GM12878 (cell line): Measurements from ENCODE around the gene NAA38. TPM values are rescaled to one million over a fixed set of nuclear protein-coding genes. Genes with fewer than 3 reads are reported as not detected.
A peak's percentile ranks its signal among the peaks of the same experiment; 100 is the strongest.

ENCODE experiments used
- ATAC-seq: fragments of 200-7000 bp; cut with Tn5 transposase; 3 replicates; pipeline ENCODE4 v1.9.1; 2020; ENCODE audit warnings: mild to moderate bottlenecking, moderate library complexity
- BruUV-seq: library from RNA; stranded (reverse); fragments of 400-500 nt; replicated peaks from 2 replicates; lab custom pipeline; 2021; lab: Mats Ljungman, UMichigan
- CTCF ChIA-PET: fragments of 300-600 bp; sonication (Branson Sonifier 250); formaldehyde crosslinking; extraction: SDS; loops from one replicate; lab custom pipeline; 2021; ENCODE audit warnings: inconsistent platforms; lab: Yijun Ruan, JAX
- POLR2A ChIA-PET: fragments of 350-600 bp; formaldehyde crosslinking; extraction: SDS; loops from one replicate; lab custom pipeline; 2021; ENCODE audit warnings: inconsistent platforms; lab: Charles Lee
- RAD21 ChIA-PET: fragments of 300-600 bp; sonication (Branson Sonifier 250); formaldehyde crosslinking; loops from one replicate; lab custom pipeline; 2023; ENCODE audit warnings: antibody characterized with exemption; ENCODE audit not compliant: unreplicated experiment; lab: Charles Lee
- SMC1A ChIA-PET: fragments of 300-600 bp; sonication (Branson Sonifier 250); formaldehyde crosslinking; loops from one replicate; lab custom pipeline; 2023; ENCODE audit not compliant: unreplicated experiment, uncharacterized antibody; lab: Charles Lee
- DNase-seq: peaks from one replicate; pipeline ENCODE4 v3.0.0-alpha.2; 2011; ENCODE audit warnings: low read depth, low spot score
- FAIRE-seq: peaks from 3 replicates; lab custom pipeline; 2011; peaks lifted over from hg19 to GRCh38; lab: Jason Lieb, UNC
- H2AFZ ChIP-seq: 2 replicates; pipeline ENCODE4 v1.6.0; 2011; ENCODE audit warnings: low read depth, low read length, control low read depth; ENCODE audit not compliant: control insufficient read depth
- H3K27ac ChIP-seq: 2 replicates; pipeline ENCODE4 v1.5.1; 2011; ENCODE audit warnings: control low read depth; ENCODE audit not compliant: control insufficient read depth, insufficient read depth
- H3K27me3 ChIP-seq, 2 experiments: replicated peaks in 1 of 2; 2 replicates each; pipeline versions ENCODE4 v1.6.0 to v1.6.1; 2011; ENCODE audit warnings: low read length in 1 of 2; ENCODE audit not compliant: control insufficient read depth in 2 of 2, insufficient read depth in 2 of 2
- H3K36me3 ChIP-seq, 2 experiments: 2 replicates each; pipeline ENCODE4 v1.5.1; 2011; ENCODE audit warnings: low read length in 1 of 2; ENCODE audit not compliant: control insufficient read depth in 2 of 2, insufficient read depth in 2 of 2
- H3K4me1 ChIP-seq: 2 replicates; pipeline ENCODE4 v1.6.1; 2011; ENCODE audit warnings: mild to moderate bottlenecking, low read length, moderate library complexity, mixed read lengths; ENCODE audit not compliant: control insufficient read depth, insufficient read depth
- H3K4me2 ChIP-seq: 2 replicates; pipeline ENCODE4 v1.6.0; 2011; ENCODE audit warnings: control low read depth; ENCODE audit not compliant: control insufficient read depth, insufficient read depth
- H3K4me3 ChIP-seq: fragments of 200-600 bp; sonication (generic); 2 replicates; pipeline ENCODE4 v1.5.1; 2016
- H3K79me2 ChIP-seq: 2 replicates; pipeline ENCODE4 v1.6.0; 2011; ENCODE audit warnings: low read length; ENCODE audit not compliant: control insufficient read depth, insufficient read depth
- H3K9ac ChIP-seq: 2 replicates; pipeline ENCODE4 v1.8.0; 2011; ENCODE audit warnings: low read length, control low read depth, mixed read lengths; ENCODE audit not compliant: control insufficient read depth, insufficient read depth
- H3K9me3 ChIP-seq: replicated peaks from 3 replicates; pipeline ENCODE4 v1.5.1; 2011; ENCODE audit warnings: mild to moderate bottlenecking, low read length; ENCODE audit not compliant: control insufficient read depth, insufficient read depth
- H4K20me1 ChIP-seq: 2 replicates; pipeline ENCODE4 v1.6.0; 2011; ENCODE audit not compliant: control insufficient read depth, insufficient read depth
- POLR2A ChIP-seq: IDR thresholded peaks from 2 replicates; pipeline ENCODE4 v1.6.1; 2011; ENCODE audit warnings: low read depth, mild to moderate bottlenecking, low read length
- YY1 ChIP-seq: IDR thresholded peaks from 2 replicates; pipeline ENCODE4 v1.6.1; 2011; ENCODE audit warnings: low read depth, mild to moderate bottlenecking, low read length
- ZBTB40 ChIP-seq: fragments of 450-650 bp; IDR thresholded peaks from 2 replicates; pipeline ENCODE4 v1.6.1; 2016; ENCODE audit warnings: mild to moderate bottlenecking, moderate library complexity, borderline replicate concordance
- ZNF207 ChIP-seq: fragments of 450-650 bp; IDR thresholded peaks from 2 replicates; pipeline ENCODE4 v1.6.1; 2014; ENCODE audit warnings: antibody characterized with exemption, mild to moderate bottlenecking, borderline replicate concordance
- WGBS: methylation state at CpG from one replicate; pipeline ENCODE4 v1.1.6; 2016; ENCODE audit warnings: low lambda C conversion rate; ENCODE audit not compliant: insufficient replicate concordance, insufficient coverage; ENCODE audit errors: missing lambda C conversion rate; 5-methylcytosine and 5-hydroxymethylcytosine counted together
- in situ Hi-C: fragments of 300-500 bp; cut with MboI; formaldehyde crosslinking; loops from 9 replicates; pipeline ENCODE4 v1.14.3; 2018; ENCODE audit warnings: mixed read lengths
- intact Hi-C: fragments of 100-400 bp; cut with micrococcal nuclease; formaldehyde crosslinking; loops from one replicate; pipeline ENCODE4 v1.14.2; 2022; ENCODE audit not compliant: unreplicated experiment
- polyA plus RNA-seq, 11 experiments: library from polyadenylated mRNA; depleted of rRNA in 4 of 11; unstranded in 6 of 11; stranded (reverse) in 5 of 11; fragments of >200 nt; fragmentation: Nextera tagmentation in 4 of 11; fragmentation: Illumina TruSeq in 1 of 11; extraction: Ambion mirVana in 4 of 11; extraction: Trizol in 1 of 11; gene quantifications; 1 replicate in 1 of 11; 2 replicates in 10 of 11; pipeline versions ENCODE4 v1.2.1 to v1.2.3, GENCODE V29; 2011 to 2016; ENCODE audit warnings: inconsistent platforms in 2 of 11, missing spikeins in 2 of 11, low read depth in 1 of 11
- total RNA-seq, 4 experiments: library from RNA; depleted of rRNA in 3 of 4; stranded (reverse); fragments of >200 nt in 3 of 4; fragmentation: Illumina TruSeq in 1 of 4; extraction: Trizol in 1 of 4; gene quantifications; 2 replicates each; pipeline versions ENCODE4 v1.2.1 to v1.2.3, GENCODE V29; 2013 to 2021
- TF ChIP-seq, protein P1 (sequence below): fragments of 450-650 bp; IDR thresholded peaks from 2 replicates; pipeline ENCODE4 v1.6.1; 2017; ENCODE audit warnings: mild to moderate bottlenecking, low read depth, inconsistent platforms; ENCODE audit not compliant: poor library complexity, severe bottlenecking
- TF ChIP-seq, protein P2 (sequence below): IDR thresholded peaks from 2 replicates; pipeline ENCODE4 v1.6.1; 2012; ENCODE audit warnings: low read depth, low read length, improper control_type of control experiment
- TF ChIP-seq, protein P3 (sequence below): IDR thresholded peaks from 2 replicates; pipeline ENCODE4 v1.6.1; 2011; ENCODE audit warnings: borderline replicate concordance, low read depth, mild to moderate bottlenecking, moderate library complexity, low read length; ENCODE audit not compliant: insufficient read depth, poor library complexity, severe bottlenecking
- TF ChIP-seq, protein P4 (sequence below): fragments of 450-650 bp; IDR thresholded peaks from 2 replicates; pipeline ENCODE4 v1.6.1; 2017; ENCODE audit warnings: antibody characterized with exemption, mild to moderate bottlenecking, moderate library complexity

The NAA38 gene
- total and polyA plus RNA-seq, 10 of the 15 experiments (the other 5 are each of a cell fraction or from before 2014, with no cell fraction given) = 31.5 to 337 (median 215) TPM

- 0 out of 2 replicates have a peak, but pooled peaks have one; percentile 33 for TF ChIP-seq ZNF207
- TF ChIP-seq, protein P1, sequence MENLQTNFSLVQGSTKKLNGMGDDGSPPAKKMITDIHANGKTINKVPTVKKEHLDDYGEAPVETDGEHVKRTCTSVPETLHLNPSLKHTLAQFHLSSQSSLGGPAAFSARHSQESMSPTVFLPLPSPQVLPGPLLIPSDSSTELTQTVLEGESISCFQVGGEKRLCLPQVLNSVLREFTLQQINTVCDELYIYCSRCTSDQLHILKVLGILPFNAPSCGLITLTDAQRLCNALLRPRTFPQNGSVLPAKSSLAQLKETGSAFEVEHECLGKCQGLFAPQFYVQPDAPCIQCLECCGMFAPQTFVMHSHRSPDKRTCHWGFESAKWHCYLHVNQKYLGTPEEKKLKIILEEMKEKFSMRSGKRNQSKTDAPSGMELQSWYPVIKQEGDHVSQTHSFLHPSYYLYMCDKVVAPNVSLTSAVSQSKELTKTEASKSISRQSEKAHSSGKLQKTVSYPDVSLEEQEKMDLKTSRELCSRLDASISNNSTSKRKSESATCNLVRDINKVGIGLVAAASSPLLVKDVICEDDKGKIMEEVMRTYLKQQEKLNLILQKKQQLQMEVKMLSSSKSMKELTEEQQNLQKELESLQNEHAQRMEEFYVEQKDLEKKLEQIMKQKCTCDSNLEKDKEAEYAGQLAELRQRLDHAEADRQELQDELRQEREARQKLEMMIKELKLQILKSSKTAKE = peak; percentile 80
- peak; percentile 95 for TF ChIP-seq YY1
- TF ChIP-seq, all 136 proteins: peak for 16
Measured at GRCh38 chr17:7883781-7884386, 26.5 kb upstream of the NAA38 start (continued).

- Histone ChIP-seq H3K4me3 (peak overlapping the region; percentile 58; the same call in 1 of the 2 replicates), H3K4me2 (peak overlapping the region; percentile 57)
- intact Hi-C loops = no loop called here
- TF ChIP-seq, protein P2, sequence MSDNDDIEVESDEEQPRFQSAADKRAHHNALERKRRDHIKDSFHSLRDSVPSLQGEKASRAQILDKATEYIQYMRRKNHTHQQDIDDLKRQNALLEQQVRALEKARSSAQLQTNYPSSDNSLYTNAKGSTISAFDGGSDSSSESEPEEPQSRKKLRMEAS = no peak
- TF ChIP-seq, protein P3, sequence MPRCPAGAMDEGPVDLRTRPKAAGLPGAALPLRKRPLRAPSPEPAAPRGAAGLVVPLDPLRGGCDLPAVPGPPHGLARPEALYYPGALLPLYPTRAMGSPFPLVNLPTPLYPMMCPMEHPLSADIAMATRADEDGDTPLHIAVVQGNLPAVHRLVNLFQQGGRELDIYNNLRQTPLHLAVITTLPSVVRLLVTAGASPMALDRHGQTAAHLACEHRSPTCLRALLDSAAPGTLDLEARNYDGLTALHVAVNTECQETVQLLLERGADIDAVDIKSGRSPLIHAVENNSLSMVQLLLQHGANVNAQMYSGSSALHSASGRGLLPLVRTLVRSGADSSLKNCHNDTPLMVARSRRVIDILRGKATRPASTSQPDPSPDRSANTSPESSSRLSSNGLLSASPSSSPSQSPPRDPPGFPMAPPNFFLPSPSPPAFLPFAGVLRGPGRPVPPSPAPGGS = no peak
- TF ChIP-seq POLR2A = no peak
- TF ChIP-seq, protein P4, sequence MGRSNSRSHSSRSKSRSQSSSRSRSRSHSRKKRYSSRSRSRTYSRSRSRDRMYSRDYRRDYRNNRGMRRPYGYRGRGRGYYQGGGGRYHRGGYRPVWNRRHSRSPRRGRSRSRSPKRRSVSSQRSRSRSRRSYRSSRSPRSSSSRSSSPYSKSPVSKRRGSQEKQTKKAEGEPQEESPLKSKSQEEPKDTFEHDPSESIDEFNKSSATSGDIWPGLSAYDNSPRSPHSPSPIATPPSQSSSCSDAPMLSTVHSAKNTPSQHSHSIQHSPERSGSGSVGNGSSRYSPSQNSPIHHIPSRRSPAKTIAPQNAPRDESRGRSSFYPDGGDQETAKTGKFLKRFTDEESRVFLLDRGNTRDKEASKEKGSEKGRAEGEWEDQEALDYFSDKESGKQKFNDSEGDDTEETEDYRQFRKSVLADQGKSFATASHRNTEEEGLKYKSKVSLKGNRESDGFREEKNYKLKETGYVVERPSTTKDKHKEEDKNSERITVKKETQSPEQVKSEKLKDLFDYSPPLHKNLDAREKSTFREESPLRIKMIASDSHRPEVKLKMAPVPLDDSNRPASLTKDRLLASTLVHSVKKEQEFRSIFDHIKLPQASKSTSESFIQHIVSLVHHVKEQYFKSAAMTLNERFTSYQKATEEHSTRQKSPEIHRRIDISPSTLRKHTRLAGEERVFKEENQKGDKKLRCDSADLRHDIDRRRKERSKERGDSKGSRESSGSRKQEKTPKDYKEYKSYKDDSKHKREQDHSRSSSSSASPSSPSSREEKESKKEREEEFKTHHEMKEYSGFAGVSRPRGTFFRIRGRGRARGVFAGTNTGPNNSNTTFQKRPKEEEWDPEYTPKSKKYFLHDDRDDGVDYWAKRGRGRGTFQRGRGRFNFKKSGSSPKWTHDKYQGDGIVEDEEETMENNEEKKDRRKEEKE = no peak
- no peak for TF ChIP-seq ZBTB40
Measured at GRCh38 chr17:7882629-7883028, 25.3 kb upstream of the NAA38 start.

More at GRCh38 chr17:7882629-7883028, 25.3 kb upstream of the NAA38 start:
- no peak for ATAC-seq
- BruUV-seq = TSS peak; percentile 40
- no peak for DNase-seq
- CTCF ChIA-PET = interaction anchor here (0.7 to 1.7 kb wide), 8 partner anchors 9 to 159 kb away, joined by 3 to 4 read pairs (median 3); partner anchors contain the start of gene NAA38
- POLR2A ChIA-PET = interaction anchor here (0.6 to 1.5 kb wide), 8 partner anchors 11 to 844 kb away, joined by 3 to 8 read pairs (median 3); no protein-coding TSS in a partner anchor
- H4K20me1 ChIP-seq = no peaks in the 10 kb centered on the region
- in situ Hi-C loops = no loop called here
- no peak overlapping the region for H2AFZ ChIP-seq
- no peak overlapping the region for H3K27ac ChIP-seq
- no peaks in the 10 kb centered on the region for H3K9me3 ChIP-seq
- RAD21 ChIA-PET = interaction anchor here (0.7 to 1.5 kb wide), 8 partner anchors 12 to 633 kb away, joined by 3 to 8 read pairs (median 3); partner anchors contain the start of genes CNTROB, CYB5D1, NAA38 and TRAPPC1
- peaks cover 0 to 2% of the 10 kb centered on the region in 2 experiments; a peak in 1 of 4 replicates for H3K36me3 ChIP-seq
- peaks cover 29% of the 10 kb centered on the region for H3K79me2 ChIP-seq
- 94% methylated on average over 3 of the region's 3 CpGs for WGBS
- H3K27me3 ChIP-seq = no peaks in the 10 kb centered on the region
- no peak for FAIRE-seq
- H3K4me1 ChIP-seq = peaks cover 11% of the 10 kb centered on the region
- H3K9ac ChIP-seq = no peak overlapping the region
- SMC1A ChIA-PET = interaction anchor here (0.7 to 1.5 kb wide), 7 partner anchors 11 to 196 kb away, joined by 3 to 5 read pairs (median 4); partner anchors contain the start of genes CNTROB, NAA38, TP53 and TRAPPC1
